Raji (cell line): ENCODE measurements around the gene ABCB9.

Experiments
- POLR2A ChIP-seq: IDR thresholded peaks from 2 replicates; pipeline ENCODE4 v1.6.1; 2011; ENCODE audit warnings: low read depth, low read length, control low read depth; ENCODE audit not compliant: insufficient read depth

Gene ABCB9

DNA sequence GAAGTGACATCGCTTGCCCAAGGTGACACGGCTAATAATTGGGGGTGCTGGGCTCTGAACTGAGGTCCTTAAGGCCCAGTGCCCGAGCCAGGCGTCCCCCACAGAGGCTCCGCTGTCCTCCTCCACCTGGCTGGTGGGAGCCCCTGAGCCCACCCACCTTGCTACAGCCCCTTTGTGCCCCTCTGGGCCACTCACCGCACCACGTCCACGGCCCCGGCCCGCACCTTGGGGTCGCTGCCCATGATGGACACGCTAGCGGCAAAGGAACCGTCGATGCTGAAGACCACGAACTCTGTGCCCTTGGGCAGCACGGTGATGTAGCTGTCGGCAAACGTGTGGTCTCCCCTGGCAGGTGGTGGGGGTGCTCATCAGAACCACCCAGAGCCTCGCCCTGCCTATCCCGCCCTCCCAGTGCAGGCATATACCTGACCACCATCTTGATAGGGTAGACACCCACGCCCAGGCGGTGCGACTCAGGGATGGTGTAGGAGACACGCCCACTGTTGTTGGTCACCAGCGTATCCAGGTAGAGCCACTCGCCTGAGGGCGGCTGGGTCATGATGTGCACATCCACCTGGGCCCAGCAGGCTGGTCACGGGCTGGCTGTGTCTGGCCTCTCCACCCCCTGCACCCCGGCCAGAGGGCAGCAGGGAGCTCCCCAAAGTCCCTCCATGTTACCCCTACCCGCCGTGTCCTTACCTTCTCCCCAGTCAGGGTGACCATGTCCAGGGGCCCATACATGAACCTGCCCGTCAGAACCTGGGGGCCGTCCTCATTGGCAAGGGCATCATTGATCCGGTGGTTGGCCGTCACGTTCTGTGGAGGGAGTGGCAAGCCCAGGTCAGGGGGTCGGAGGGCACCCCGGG is 21.1 kb upstream of the ABCB9 start:
- TF ChIP-seq POLR2A: no peak

DNA sequence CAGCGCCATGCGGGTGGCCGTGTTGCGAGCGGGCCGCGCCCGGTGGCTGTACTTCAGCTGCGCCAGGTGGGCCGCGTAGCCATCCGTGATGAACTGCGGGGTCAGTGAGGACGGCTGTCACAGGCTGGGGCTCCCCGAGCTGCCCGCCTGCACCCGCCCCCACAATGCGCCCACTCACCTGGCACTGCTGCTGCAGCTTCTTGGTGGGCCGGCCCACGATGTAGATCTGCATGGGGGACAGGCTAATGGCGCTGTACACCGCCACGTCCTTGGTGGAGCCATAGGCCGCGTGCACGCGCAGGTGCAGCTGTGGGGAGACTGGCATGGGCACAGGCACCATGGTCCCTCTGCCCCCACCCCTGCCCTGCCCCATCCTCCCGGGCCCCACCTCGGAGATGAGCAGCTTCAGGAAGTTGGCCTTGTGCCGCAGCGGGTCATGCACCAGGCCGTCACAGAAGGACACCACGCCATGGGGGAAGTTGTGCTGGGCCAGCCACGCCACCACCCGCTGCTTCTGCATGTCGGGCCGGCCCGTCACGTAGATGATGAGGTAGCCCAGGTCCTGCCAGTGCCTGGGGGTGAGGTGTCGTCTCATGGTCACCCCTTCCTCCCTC is 20.1 kb upstream of the ABCB9 start:
- no peak for TF ChIP-seq POLR2A

DNA sequence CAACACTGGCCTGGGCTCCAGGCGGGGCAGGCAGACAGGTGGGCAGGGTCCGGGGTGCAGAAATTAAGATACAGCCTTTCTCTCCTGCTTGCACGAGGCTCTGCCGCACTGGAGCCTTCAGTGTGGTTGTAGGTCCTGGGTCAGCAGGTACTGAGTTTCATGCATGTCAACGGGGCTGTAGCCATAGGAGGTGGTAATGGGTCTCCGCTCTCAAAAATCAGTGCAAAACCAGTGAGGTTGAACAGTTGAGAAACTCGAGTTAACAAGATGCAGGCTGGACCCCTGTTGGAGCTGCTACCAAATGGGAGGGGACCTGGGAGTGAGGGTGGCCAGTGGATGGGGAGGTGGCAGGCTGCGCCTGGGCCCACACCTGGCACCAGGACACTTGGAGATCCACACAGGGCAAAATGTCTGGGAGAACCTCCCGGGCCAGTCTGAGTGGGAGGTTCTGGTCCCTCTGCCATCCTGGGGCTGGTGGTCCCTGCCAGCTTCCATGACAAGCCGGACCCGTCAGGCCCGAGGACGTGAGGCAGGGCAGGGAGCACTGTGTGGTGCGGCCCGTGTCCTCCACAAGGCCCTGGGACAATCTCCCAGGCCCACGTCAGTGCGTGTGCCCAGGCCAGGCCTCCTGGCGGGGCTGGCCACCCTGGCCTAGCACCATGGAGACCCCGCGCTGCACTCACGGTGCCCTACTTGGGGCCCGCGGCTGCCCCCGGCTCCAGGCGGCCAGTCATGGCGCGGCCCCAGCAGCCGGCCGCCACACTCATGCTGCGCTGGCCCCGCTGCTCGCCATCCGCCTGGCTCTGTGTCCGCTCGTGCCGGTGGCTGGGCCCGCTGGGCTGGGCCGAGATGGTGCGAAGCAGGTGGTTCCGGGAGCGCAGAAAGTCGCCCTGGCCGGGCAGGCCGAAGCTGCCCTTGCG is 19.3 kb upstream of the ABCB9 start:
- no peak for TF ChIP-seq POLR2A

DNA sequence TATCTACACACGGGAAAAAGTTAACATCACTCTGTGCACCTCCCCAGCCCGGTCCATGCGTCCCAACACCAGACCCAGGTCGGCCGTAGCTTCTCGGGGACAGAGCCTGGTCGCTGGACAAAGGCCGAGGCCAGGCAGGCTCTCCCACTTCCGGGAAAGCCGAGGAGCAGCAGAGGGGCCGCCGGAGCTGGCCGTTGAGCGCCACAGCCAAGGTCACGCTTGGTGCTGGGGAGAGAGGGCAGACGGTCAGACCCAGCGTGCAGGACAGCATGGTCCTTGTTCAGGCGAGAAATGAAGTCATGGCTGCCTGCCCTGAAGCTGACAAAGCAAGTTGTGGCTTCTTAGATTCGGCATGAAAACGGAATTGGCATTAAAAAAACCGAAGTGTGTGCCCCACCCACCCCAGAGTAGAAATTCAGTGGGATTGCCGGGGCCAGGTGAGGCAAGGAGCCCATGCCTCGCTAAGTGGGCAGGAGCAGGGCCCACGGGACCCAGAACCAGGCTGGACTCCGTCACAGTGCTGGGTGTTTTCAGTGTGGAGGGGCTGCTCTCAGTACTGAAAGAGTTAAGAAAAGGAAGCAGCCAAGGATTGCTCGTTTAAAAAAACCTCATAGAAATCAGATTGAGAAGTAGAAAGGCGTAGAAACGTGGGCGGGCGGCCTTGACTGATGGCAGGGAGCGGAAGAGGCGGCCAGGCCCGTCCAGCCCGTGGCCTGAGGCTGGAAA is 18.5 kb upstream of the ABCB9 start:
- TF ChIP-seq POLR2A: no peak

DNA sequence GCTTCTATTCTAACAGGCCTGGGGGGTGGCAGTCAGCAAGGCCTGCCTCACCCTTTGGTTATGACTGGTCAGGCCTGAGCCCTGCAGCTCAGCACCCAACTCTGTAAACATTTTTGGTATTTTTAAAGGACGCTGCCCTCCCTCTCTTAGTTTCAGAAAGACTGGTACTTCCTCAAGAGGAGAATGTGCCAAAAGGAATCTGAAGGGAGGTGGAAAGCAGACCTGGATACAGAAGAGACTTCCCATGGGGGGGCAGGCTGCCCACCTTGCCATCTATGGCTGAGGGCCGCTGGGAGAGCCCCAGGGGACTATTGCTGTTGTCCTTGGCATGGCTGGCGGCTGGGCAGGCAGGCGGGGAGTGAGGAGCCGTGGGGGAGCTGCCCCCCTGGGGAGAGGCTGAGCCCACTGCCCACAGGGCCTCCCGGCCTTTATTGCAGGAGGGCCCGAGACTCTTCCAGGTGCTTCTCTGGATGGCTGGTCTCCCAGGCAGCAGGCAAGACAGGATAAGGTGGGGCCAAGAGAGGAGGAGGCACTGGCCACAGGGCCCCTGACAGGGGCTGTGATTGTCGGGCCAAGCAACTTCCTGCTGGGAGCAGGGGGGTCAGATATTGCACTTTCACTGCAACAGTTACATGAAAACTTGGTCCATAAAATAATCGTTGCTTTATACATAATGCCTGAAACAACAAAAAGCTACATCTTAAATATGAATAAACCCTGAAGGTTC is 17.7 kb upstream of the ABCB9 start:
- TF ChIP-seq POLR2A: no peak

DNA sequence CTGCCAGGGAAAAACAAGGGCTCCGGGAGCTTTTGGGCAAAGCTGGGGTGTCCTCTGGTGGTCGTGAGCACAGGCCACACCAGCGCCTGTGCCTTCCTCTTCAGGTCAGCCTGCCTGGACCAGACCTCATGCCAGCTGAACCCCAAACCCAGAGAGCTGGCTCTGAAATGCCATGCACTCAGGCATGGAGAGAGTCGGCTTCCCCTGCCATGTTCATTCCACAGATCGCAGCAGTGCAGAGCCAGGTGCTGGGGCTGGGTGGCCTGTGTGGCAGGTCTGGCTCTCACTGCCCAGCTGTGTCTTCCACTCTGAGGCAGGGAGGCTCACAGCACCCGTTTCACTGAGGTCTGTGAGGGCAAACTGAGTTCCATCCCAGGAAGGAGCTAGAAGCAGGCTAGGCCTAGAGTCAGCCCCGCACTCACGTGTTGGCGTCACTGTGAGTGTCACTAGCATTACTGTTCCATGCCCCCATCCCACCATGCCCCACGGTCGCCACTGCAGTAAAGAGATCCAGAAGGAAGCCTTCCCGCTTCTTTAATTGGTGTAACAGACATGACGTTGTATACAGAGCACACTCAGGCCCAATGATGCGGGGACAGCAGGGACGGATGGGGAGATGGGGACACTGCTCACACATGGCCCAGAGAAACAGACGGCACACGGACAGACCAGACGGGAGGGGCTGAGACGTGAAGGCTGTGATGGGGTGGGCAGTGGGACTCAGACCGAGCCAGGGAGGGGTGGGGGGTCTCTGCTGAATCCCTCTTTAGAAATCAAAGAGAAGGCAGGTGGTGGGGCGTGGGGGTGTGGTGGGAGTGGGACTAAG is 16.9 kb upstream of the ABCB9 start:
- TF ChIP-seq POLR2A: no peak

DNA sequence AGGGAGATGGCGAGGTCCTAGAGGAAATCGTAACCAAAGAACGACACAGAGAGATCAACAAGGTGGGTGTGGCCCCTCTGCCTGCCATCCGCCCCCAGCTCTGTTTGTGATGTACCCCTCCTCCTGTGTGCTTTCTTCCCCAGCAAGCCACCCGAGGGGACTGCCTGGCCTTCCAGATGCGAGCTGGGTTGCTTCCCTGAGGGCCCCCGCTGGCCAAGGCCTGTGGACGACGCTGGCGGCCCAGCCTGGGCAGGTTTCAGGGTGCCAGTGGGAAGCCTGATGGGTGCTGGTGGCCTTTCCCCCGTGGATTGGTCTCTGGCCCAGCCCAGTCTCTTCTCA is 16.2 kb upstream of the ABCB9 start:
- no peak for TF ChIP-seq POLR2A

DNA sequence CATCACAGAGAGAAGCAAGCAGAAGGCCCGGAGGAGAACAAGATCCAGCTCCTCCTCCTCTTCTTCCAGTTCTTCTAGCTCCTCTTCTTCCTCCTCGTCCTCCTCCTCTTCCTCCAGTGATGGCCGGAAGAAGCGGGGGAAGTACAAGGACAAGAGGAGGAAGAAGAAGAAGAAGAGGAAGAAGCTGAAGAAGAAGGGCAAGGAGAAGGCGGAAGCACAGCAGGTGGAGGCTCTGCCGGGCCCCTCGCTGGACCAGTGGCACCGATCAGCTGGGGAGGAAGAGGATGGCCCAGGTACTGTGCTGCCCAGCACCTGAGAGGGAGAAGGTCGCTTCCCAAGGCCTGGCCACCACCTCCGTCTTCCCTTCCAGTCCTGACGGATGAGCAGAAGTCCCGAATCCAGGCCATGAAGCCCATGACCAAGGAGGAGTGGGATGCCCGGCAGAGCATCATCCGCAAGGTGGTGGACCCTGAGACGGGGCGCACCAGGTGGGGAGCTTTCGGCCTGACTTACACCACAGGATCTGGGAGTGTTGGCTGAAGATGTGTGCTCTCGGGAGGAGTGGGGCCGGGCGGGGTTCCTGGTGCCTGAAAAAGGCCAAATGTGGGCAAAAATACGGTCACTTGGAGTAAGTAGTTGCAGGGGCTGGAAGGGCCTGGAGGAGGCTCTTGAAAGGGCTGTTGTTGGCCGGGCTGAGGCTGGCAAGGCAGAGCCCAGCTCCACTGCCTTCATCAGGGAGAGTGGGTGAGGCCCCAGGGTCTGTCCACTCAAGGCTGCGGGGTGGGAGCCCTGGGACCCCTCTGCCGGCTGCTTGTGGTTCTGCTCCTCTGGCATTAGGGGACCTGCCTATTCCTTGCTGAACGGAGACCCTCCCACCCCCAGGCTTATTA is 15.6 kb upstream of the ABCB9 start:
- TF ChIP-seq POLR2A: no peak

DNA sequence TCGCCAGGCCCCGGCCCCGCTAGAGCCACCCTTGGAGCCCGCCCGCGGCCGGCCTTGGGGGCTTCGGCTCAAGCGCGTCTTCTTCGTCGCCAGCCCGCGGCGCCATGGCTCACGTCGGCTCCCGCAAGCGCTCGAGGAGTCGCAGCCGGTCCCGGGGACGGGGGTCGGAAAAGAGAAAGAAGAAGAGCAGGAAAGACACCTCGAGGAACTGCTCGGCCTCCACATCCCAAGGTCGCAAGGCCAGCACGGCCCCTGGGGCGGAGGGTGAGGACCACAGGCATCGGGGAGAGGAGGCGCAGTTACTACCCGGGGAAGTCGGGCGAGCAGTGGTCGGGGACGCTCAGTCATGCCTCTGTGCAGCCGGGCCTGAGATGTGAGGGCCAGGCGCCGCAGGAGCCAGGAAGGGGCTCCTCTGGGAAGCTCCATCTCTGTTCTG is 14.8 kb upstream of the ABCB9 start:
- TF ChIP-seq POLR2A: no peak

DNA sequence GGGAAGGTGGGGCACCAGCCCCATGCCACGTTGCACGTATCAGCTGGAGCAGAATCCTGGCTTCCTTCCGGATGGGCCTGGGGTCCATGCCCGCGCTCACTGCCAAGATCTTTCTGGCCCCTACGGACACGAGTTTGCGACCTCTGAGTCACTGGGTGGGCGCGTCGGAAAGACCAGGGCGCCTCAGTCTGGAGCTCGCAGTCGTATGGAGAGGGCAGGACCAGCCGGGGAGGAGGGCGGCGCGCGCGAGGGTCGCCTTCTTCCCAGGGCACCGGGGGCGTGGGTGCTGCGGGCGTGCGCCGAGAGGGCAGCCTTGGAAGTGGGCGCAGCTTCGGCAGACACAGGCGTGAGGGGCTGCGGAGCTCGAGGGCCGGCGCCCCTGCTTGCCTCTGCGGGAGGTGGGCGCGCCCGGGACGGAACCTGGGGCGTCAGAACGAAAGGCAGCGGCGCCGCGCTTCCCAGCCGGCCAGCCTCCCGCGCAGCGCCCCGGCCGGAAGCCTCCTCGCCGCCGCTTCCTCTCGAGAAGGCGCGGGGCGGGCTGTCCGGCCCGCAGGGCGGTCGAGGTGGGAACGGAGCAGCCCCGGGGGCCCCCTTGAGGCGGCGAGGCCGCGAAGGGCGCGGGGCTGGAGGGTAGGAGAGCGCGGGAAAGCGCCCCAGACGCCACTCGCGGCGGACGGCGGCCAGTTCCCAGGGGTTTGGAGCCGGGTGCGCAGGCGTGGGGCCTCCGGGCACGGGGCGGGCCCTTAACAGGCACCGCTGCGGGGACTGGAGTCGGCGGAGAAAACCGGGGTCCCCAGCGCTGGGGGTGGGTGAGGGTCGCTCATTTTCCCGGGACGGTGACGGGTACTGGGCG is 14.1 kb upstream of the ABCB9 start, which contains the start of gene ARL6IP4:
TSS of gene ARL6IP4 (plus strand) at position 499 of the 853 bp plus-strand sequence. CDS start 459 bp downstream, outside the sequence.
- peak; percentile 58 for TF ChIP-seq POLR2A

DNA sequence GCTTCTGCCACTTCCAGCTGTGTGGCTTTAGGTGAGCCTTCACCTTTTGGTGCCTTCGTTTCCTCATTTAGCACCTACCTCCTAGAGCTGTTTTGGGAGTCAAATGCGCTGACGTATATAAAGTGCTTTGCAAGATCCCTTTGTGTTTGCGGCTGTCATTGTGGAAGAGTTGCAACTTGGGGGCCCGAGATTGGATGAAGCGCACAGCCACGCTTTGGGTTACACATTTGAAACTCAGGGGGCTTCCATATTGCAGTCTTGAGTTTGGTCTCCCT is 13.6 kb upstream of the ABCB9 start:
- no peak for TF ChIP-seq POLR2A
